Testis (tissue), 3 donors: Measurements from ENCODE around the gene RNF151. TPM values are rescaled to one million over a fixed set of nuclear protein-coding genes. Genes with fewer than 3 reads are reported as not detected.

ENCODE experiments used
- DNase-seq: peaks from one replicate; pipeline ENCODE4 v3.0.0-alpha.2; 2019
- H3K27ac ChIP-seq, 2 donors: fragments of 200-600 bp; sonication (generic); one replicate each; pipeline ENCODE4 v1.5.1; 2019
- H3K27me3 ChIP-seq: fragments of 200-600 bp; sonication (generic); one replicate; pipeline ENCODE4 v1.5.1; 2019
- H3K36me3 ChIP-seq: fragments of 200-600 bp; sonication (generic); one replicate; pipeline ENCODE4 v1.5.1; 2017; ENCODE audit warnings: low read depth; ENCODE audit errors: missing control alignments
- H3K4me1 ChIP-seq: fragments of 200-600 bp; sonication (generic); one replicate; pipeline ENCODE4 v1.5.1; 2019
- H3K4me3 ChIP-seq, 2 donors: fragments of 200-600 bp; sonication (generic); one replicate each; pipeline ENCODE4 v1.5.1; 2017 to 2019
- H3K9me3 ChIP-seq: fragments of 200-600 bp; sonication (generic); one replicate; pipeline ENCODE4 v1.5.1; 2017
- CTCF ChIP-seq, 3 experiments: fragments of 450-650 bp in 2 of 3; fragments of 200-600 bp in 1 of 3; sonication (generic) in 1 of 3; IDR thresholded peaks; one replicate each; pipeline ENCODE4 v1.5.1; 2016 to 2019; ENCODE audit warnings: antibody characterized with exemption in 3 of 3, mild to moderate bottlenecking in 2 of 3, moderate library complexity in 1 of 3
- POLR2A ChIP-seq: fragments of 450-650 bp; IDR thresholded peaks from one replicate; pipeline ENCODE4 v1.6.1; 2017; ENCODE audit warnings: antibody characterized with exemption, mild to moderate bottlenecking, moderate library complexity
- WGBS, 2 donors: methylation state at CpG; one replicate each; pipeline ENCODE4 v1.1.5; 2018; 5-methylcytosine and 5-hydroxymethylcytosine counted together
- intact Hi-C: fragments of 100-400 bp; cut with DNase I; formaldehyde crosslinking; loops from one replicate; pipeline ENCODE4 v1.15.1; 2023; ENCODE audit warnings: low total_unique reads
- polyA plus RNA-seq: library from polyadenylated mRNA; stranded (reverse); fragments of 350-450 nt; fragmentation: Illumina TruSeq; extraction: RNeasy Lipid Tissue Mini Kit (QIAGEN cat#74804); gene quantifications from one replicate; pipeline ENCODE4 v1.2.3, GENCODE V29; 2014; ENCODE audit warnings: low read depth, low replicate concordance; ENCODE audit not compliant: insufficient read depth
- total RNA-seq, 2 donors: library from RNA; depleted of rRNA; stranded (reverse); fragments of >200 nt; gene quantifications; one replicate each; pipeline ENCODE4 v1.2.3, GENCODE V29; 2016

Gene RNF151
- total and polyA plus RNA-seq, 3 donors from 2014 or later, result 86.7 to 210 (median 153) TPM

GRCh38 chr16:1942047-1942809 lies 24.4 kb upstream of the RNF151 start:
- H3K36me3 ChIP-seq, result no peaks in the 10 kb centered on the region
- H3K9me3 ChIP-seq, result no peaks in the 10 kb centered on the region
- H3K4me3 ChIP-seq, result peak overlapping the region; percentile 85 to 89
- intact Hi-C loops, result no loop called here
- H3K27me3 ChIP-seq, result no peaks in the 10 kb centered on the region
- TF ChIP-seq POLR2A (no peak), CTCF (IDR thresholded peaks at IDR 0.05) (no peak)
- peak overlapping the region in 1 of 2 donors; percentile 64 for H3K27ac ChIP-seq
- 15 to 19% methylated on average over 13 to 17 of the region's 17 CpGs for WGBS, 2 donors
- peaks cover 16% of the 10 kb centered on the region for H3K4me1 ChIP-seq
- DNase-seq, result no peak

- intact Hi-C loops, result no loop called here
- Histone ChIP-seq H3K27ac (peak within 1 kb of the TSS; percentile 46 to 64), H3K36me3 (no peaks in the 10 kb centered on the region), H3K9me3 (no peaks in the 10 kb centered on the region), H3K27me3 (no peaks in the 10 kb centered on the region), H3K4me1 (peaks cover 16% of the 10 kb centered on the region), H3K4me3 (peak within 1 kb of the TSS; percentile 85 to 89)
- 1 to 3% methylated on average over 11 to 76 of the region's 77 CpGs for WGBS, 2 donors
- TF ChIP-seq POLR2A (peak; percentile 23), CTCF (IDR thresholded peaks at IDR 0.05) (no peak)
- peak; percentile 100 for DNase-seq
Measured at GRCh38 chr16:1942810-1943726, 23.6 kb upstream of the RNF151 start, which contains the start of gene MSRB1. Gene MSRB1 (minus strand): TSS chr16:1943199. CDS start chr16:1943156, 43 bp downstream.

DNA sequence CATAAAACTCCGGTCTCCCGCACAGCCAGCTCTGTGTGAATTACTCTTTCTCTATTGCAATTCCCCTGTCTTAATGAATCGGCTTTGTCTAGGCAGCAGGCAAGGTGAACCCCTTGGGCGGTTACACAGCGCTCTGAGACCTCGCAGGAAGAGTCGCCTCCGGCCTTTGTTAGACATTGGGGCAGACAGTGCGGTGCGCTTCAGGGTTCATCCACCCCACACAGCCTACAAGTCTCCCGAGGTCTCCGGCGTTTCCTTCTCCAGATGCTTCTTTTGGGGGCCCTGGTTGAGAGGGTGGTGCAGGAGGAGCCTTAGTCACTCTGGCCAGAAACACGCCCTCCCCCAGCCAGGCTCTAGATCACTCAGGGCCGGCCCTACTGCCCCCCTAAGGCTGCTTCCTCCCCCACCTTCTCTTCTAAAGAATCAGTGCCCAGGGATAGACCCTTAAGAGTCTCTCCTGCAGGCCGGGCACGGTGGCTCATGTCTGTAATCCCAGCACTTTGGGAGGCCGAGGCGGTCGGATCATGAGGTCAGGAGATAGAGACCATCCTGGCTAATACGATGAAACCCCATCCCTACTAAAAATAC lies 21.9 kb upstream of the RNF151 start:
- DNase-seq, result no peak
- WGBS, 2 donors, result 83 to 90% methylated on average over 17 to 21 of the region's 21 CpGs
- intact Hi-C loops, result no loop called here

More for the DNA sequence above, 21.9 kb upstream of the RNF151 start:
- Histone ChIP-seq H3K4me3 (no peak overlapping the region), H3K4me1 (peaks cover 16% of the 10 kb centered on the region), H3K9me3 (no peaks in the 10 kb centered on the region), H3K27ac (no peak overlapping the region), H3K36me3 (no peaks in the 10 kb centered on the region), H3K27me3 (no peaks in the 10 kb centered on the region)
- TF ChIP-seq CTCF (IDR thresholded peaks at IDR 0.05) (no peak), POLR2A (no peak)
